ENCODE results near the gene RAB37.

Gene RAB37

DNA sequence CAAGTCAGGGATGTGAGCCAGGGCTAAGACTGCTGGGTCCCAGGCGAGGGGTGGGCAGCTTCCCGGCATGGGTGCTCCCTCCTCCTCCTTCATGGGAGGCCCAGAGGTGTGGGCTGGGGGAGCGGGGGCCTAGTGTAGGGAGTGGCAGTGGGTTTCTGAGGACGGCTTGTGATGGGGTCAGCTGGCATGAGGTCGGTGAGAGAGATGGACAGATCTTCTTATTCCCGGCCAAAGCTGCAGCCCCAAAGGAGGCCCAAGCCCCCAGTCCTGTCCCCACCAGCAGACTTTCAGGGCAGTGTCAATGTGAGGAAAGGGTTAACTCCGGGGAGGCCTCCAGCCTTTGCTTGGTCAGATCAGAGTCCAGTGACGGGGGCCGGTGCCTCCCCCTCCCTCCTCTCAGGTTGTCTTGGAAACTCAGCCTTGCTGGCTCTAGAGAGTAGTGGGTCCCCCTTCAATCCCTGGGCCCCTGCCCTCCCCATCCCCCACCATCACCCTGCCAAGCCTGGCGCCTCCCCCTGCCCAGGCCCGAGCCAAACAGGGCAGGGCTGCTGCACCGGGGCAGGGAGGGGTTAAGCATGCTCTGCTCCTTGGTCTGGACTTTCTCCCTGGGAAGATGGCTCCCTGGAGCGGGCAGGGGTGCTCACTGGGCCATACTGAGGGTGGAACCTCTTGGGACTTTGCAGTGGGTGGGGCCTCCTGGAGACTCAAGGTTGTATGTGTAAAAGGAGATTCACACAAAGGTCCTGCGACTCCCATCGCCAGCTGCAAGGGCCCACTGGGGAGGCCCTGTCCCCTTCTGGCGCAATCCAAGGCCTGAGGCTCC lies 26.7 kb downstream of the RAB37 start:
- no peak for DNase-seq (ENCODE audit: low read depth)

DNA sequence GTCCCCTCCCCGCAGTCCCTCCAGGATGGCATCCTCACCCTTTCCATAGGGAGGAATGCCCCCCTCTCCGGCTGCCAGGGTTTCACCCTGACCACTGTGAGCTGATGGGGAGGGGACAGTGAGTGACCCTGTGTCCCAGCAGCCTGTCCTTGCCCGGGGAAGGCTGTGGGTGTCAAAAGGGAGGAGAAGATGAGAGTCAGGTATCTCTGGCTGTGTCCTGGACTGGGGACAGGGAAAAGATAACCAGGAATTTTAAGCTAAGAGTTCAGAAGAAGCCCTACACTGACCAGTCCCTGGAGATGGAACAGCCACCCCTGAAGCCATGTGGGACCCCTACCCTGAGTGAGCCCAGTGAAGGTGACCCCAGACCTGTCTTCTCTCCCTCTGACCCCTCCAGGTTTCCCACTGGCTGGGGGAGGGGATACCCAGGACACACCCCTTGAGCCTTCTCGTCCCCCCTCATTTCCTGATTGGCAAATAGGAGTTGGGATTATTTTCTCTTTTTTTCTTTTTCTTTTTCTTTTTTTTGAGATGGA lies 27.8 kb downstream of the RAB37 start:
- no peak for DNase-seq (ENCODE audit: low read depth)

DNA sequence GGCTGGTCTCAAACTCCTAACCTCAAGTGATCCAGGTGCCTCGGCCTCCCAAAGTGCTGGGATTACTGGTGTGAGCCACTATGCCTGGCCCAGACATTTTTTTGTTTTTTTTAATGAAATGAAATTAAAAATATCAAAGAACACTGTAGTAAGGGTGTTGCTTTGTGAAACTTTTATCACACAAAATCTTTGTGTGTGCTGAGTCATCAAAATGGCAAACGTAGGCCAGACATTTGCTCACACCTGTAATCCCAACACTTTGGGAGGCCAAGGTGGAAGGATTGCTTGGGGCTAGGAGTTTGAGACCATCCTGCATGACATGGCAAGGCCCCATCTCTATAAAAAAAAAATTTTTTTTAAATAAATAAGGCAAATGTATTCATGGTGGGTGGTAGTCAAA lies 29.4 kb downstream of the RAB37 start:
- no peak for DNase-seq (ENCODE audit: low read depth)

DNA sequence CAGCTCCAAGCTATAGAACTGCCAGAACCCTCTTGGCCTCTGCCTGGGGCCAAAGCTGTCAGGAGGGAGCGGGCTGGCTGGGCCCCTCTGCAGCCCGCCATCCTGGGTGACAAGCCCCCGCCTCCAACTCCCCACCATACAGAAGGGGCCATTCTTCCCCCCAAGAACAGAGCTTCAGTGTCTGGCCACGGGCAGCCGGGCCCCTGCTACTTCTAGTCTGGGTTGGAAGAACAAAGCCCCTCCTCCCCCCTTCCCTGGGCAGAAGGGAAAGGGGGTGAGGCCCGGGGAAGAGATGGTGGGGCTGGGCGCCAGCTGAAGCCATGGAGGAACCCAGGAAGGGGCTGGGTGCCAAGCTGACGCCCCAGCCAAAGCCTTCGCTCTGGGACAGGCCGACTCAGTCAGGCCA lies 30.1 kb downstream of the RAB37 start:
- no peak for DNase-seq (ENCODE audit: low read depth)

DNA sequence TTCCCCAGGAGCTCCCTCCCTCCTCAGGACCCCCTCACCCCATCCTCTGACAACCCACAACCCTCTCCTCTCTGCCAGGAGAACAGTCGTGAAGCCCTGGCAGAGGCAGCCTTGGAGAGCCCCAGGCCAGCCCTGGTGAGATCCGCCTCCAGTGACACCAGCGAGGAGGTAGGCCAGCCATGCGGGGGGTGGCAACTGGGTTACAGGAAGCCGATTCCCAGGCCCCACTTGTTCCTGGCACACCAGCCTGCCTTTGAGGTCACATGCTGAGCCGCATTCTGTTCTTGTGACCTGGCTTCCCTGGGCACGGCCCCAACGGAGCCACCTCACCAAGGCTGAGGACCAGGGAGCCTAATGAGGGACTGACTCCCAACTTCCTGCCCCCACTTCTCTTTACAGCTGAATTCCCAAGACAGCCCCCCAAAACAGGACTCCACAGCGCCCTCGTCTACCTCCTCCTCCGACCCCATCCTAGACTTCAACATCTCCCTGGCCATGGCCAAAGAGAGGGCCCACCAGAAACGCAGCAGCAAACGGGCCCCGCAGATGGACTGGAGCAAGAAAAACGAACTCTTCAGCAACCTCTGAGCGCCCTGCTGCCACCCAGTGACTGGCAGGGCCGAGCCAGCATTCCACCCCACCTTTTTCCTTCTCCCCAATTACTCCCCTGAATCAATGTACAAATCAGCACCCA lies 31.2 kb downstream of the RAB37 start:
- peak; percentile 89 for DNase-seq (ENCODE audit: low read depth)

DNA sequence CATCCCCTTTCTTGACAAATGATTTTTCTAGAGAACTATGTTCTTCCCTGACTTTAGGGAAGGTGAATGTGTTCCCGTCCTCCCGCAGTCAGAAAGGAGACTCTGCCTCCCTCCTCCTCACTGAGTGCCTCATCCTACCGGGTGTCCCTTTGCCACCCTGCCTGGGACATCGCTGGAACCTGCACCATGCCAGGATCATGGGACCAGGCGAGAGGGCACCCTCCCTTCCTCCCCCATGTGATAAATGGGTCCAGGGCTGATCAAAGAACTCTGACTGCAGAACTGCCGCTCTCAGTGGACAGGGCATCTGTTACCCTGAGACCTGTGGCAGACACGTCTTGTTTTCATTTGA lies 31.7 kb downstream of the RAB37 start:
- DNase-seq (ENCODE audit: low read depth), result no peak

DNA sequence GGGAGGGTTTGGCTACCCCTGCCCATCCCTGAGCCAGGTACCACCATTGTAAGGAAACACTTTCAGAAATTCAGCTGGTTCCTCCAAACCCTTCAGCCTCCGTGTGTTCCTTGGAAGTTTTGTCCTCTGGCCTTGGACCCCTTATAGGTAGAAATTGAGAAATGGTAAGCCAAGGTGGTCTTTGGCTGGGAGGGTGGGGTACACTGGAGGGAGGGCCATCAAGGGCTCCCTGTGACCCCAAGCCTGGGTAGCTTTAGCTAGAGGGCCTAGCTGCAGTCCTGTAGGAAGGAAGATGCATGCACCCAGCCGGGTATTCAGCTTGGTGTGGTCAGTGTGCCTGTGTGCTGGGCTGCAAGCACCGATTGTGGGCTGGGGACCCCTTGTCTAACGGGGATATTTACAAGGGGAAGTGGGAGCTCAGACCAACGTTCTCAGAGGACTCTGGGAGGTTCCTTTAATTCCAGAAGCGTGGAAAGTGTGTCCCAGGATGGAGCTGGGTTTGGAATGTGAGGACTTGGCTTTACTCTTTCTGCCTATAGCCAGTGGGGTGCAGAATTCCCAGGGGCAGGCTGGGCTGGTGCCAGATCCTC lies 32.3 kb downstream of the RAB37 start:
- DNase-seq (ENCODE audit: low read depth), result no peak

DNA sequence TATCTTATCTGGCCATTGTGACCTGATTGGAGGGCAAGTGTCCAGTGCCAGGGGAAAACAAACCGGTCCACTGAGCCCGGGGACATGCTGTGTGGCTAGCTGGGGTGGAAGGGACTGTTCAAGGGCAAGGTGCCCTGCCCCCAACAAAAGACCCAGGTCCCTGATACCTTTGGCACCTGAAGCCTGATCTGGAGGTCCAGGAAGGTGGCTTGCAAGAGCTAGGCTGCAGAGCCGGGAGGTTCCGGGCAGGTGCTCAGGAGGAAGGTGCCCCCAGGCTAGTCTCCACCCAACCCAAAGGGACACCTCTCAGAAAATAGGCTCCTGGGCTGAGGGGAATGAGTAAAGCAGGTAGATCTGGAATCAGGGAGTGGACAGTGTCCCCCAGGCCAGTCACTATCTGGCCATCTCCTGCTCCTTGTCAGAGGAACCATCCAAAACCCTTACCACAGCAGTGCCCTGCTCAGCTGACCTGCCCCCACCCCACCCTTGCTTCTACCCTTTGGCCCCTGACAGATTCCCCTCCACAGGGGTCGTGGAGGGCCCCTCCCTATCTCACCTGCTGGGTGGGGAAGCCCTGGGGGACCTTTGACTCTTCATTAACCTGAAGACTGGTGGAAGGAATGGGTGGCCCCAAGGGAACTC lies 32.9 kb downstream of the RAB37 start:
- no peak for DNase-seq (ENCODE audit: low read depth)

DNA sequence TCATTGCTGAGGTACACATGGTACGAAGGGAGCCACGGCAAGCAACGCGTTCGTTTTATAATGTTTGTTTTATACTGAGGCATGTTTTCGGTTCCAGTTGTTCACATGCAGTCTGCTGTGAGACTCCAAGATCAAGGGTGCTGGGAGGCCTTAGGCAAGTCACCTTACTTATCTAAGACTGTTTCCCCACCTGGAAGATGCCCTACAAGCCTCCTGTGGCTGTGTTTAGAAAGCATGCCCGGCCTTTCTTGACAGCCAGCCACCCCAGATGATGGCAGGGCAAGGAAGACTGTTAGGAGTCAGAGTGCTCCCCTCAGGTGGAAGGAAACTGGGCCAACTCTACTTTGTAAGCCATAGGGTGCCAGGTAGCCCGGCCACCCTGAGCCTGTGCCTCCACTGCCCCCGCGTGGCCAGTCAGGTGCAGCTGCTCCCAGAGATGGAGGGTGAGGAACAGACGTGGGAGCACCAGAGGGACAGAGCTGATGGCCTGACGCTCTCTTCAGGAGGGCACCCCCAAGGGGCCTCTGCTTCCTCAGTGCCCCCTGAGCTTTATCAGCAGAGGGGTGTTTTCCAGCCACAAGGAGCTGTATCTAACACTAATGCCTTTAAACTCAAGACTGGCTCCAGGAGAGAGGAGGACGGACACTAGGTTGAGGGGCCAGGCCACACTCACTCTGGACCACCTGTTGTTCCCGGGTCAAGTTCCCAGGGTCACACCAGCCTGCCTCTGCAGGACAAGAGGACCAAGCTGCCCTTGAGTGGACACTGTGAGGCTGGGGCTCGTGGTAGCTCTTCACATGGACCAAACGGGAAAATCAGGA lies 33.7 kb downstream of the RAB37 start:
- DNase-seq (ENCODE audit: low read depth), result peak; percentile 51

DNA sequence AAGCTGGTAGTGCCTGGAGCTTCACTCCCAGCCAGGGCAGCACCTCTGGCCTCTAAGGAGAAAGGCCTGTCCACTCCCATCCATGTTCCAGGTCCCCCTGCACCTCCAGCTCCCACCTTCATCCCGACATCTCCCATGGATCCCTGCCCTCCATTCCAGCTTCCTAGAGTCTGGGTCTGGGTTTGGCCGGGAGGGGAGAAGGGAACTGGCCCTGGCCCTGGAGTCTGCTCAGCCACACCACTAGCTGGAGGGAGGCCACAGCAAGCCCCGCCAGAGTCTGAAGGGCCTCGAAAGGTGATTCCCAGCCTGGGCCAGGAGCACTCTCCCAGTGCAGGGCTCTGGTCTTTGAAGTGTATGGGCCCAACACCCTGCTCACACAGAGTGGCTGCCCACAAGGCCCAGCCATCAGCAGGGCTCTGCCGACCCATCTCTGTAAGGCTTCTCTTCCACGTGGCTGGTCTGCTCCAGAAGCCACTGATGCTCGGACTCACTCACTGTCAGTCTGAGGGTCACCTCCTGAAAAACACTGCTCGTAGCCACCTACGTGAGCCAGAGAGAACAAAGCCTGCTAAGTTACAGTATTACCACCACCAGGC lies 34.4 kb downstream of the RAB37 start:
- no peak for DNase-seq (ENCODE audit: low read depth)

DNA sequence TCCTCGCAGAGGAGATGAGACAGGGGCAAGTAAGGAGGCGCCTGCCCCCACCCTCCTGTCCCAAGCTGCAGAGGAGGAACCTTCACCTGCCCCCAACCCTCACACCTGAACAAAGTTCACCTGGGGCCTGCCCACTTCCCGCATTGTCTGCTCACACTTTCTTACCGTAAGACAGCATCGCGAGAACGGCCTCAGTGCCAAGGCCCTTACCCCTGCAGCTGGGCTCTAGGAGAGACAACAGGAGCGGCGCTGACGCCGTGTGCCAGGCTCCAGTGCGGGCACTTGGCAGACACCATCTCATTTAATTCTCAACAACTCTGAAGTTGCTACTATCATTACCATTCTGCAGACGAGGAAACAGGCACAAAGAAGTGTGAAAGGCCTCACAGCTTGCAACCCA lies 35.0 kb downstream of the RAB37 start:
- no peak for DNase-seq (ENCODE audit: low read depth)

DNA sequence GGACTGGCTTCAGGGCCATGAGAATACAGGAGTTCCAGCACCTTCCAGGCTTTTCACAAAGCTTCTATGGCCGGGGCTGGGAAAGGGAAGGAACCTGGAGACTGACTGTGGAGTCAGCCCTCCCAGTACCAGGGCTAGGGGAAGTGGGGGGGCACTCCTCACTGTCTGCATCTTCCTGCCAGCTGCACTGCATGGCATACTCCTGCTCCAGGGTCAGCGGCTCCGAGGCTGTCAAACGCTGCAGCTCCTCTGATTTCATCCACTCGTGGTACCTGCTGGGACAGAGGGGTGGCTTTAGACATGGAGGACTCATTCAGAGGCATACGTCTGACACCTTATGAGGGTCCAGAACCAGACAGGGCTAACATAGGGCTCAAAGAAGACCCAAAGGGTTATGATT lies 36.4 kb downstream of the RAB37 start:
- no peak for DNase-seq (ENCODE audit: low read depth)

DNA sequence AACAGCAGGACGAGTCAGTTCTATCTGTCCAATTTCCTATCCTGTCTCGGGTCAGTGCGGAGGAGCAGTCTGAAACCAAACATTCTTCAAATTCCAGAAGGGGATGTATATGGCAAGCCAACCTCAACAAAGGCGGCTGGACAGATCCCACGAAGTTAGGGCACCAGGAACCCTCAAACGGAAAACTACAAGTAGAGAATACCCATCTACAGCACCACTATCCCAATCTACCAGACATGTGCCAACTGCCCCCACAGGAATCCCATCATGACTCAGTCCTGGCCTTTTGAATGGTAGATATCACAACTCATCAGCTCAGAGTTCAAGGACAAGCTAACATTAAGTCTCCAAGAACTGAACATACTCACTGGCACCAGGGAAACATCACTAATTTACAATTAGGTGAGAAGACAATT lies 36.8 kb downstream of the RAB37 start:
- peak; percentile 77 for DNase-seq (ENCODE audit: low read depth)

DNA sequence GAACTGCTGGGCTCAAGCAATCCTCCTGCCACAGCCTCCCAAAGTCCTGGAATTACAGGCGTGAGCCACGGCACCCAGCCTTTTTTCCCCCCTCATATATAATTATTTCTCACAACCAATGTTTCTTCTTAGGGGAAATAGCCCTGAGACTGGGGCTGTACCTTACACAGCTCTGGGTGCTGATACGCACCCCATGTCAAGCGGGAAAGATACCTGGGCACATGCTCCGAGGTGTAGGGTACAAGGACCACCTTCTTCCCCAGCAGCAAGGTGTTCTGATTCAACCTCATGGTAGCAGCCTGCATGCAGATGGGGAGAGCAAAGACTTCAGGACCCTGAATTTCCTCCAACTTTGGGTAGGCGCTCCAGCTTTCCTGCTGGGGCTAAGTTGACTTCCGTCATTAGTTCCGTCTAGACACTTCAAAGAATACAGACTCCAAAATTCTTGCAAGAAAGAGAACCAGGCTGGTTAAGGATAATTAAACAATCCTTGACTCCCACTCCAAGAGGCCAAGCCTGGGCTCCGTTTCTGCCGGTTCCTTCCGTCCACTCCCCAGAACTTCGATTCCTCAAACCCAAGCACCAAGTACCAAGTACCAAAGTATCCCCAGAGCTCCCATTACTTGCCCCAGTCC lies 38.5 kb downstream of the RAB37 start:
- DNase-seq (ENCODE audit: low read depth), result no peak

DNA sequence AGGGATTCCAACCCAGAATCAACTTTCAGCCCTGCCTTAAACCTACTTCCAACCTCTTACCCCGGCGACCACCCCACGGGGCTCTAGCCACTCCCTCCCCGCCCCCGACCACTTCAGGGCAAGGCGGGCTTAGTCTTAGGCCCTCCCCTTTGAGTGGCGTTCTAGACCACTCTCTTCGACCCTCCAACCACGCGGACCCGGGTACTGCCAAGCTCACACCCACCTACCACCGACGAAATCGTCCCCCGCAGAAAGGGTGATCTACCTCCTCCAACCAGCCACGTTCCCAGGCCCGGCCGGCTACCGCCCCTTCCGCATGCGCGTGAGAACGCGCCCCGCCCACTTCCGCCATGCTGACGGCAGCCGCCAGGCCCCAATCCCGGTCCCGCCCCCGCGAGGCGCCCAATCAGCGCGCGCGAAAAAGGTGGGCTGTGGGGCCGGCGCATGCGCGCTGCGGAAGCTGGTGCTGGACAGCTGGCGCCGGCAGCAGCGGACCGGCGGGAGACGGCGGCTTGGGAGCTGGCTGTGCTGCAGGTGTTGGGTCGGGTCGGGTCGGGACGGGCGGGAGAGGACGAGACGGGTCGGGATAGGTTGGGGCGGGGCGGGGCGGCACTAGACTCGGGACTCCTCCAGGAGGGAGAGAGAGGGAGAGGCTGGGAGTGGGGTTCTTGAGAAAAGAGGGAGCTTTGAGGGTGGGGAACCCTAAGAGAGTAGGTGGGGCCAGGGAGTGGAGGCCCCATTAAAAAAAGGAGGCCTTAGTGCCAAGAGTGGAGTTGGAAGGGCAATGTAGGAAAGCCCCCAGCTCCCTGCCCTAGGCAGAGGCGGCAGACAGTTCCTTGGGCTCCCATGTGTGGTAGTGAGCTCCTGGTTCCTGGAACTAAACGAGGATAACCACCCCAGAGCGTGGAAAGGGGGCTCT lies 39.2 kb downstream of the RAB37 start, which contains the start of gene NAT9:
NAT9 (minus strand) TSS at position 302 of the 919 bp plus-strand sequence. CDS start 647 bp downstream, outside the sequence.
- DNase-seq (ENCODE audit: low read depth), result peak; percentile 95

DNA sequence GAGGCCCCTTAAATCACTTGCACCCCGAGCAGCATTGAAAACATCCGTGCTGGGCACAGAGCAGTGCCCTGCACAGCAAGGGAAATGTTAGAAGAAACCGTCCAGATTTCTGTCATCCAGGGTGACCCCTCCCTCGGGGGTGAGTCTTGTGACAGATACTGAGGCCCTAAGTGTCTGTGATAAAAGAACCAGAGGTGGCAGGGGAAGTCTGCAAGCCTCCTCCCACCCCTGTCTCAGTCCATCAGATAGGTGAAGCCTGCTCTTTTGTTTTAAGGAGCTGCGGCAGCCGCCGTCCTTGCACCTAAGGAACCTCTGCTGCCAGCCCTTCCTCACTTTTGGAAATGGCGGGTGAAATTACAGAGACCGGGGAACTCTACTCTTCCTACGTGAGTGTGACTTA lies 39.9 kb downstream of the RAB37 start:
- no peak for DNase-seq (ENCODE audit: low read depth)

DNA sequence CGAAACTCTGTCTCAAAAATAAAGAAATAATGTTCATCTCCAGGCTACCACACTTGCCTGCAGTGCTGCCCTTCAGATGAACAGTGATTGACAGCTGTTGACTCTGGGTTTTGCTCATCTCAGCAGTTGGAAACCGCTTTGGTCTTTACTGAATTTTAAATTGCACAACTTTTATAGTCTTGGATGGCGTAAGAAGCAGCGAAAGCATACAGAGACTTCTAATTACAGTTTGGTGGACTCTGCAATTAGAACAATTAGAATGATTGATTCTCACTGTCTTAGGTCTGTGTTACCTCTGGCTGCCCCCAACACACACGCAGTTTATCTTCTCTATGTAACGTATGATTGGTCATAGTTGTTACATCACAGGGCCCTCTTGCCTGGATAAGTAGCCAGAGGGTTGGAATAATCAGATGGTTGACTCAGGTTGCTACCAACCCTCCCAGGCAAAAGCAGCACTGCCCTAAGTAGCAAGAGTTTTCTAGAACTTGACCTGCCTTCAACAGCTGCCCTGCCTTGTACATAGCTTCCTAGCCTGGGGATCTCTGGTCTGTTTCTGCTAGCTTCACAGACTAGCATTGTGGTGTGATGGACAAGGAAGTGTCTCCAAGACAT lies 41.0 kb downstream of the RAB37 start:
- no peak for DNase-seq (ENCODE audit: low read depth)

DNA sequence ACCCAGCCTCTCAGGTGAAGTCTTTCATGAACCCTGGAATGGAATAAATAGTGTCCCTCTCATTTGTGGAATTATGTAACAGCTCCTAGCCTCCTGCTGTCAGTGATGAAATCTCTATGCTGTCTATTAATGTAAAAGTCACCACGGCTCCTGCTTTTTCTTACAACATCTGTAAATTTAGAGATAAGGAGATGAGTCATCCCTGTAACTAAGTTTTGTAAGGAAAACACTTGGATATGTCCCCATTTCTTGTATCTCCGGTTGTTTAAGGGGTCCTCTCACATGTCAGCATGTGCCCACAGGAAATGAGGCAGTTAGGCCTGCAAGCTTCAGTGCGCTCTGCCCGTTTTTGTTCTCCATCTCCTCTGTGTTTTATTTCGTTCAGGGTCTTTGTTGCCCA lies 41.9 kb downstream of the RAB37 start:
- peak; percentile 32 for DNase-seq (ENCODE audit: low read depth)

DNA sequence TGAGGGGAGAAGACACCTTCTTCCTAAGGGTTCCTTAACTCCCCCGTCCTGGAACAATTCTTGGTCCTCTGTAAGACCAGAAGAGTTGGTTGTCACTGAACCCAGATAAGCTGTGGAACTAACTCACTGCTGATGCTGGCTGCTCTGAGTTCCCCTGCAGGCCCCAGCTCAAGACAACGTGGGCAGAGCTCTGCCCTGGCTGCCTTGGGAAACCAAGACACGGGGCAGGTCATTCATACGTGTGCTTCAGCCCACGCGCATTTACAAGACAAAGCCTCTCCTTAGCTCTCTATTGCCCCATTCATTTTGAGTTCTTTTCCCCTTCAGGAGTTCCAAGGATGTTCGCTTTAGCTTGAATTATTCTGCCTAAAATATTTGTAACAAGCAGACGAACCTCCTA lies 42.4 kb downstream of the RAB37 start:
- no peak for DNase-seq (ENCODE audit: low read depth)

All from EH (cell line).